A549 (cell line): ENCODE results near the gene GGACT. TPM values are rescaled to one million over a fixed set of nuclear protein-coding genes. Genes with fewer than 3 reads are reported as not detected.
"Not testable (repeated sequence)": the region's sequence is repeated elsewhere in the genome, so short reads cannot be mapped to it uniquely, and the experiment has no call there.

ENCODE experiments used
- ATAC-seq, 2 experiments: fragments of 200-7000 bp in 1 of 2; fragments of >200 bp in 1 of 2; cut with Nextera tagmentation in 1 of 2; cut with Tn5 transposase in 1 of 2; 3 replicates each; pipeline versions ENCODE4 v1.8.0 to v1.9.1; 2018 to 2020; ENCODE audit warnings: mild to moderate bottlenecking in 1 of 2, moderate library complexity in 1 of 2
- CTCF ChIA-PET: fragments of 300-600 bp; sonication (Branson Sonifier 250); formaldehyde crosslinking; extraction: SDS; loops from one replicate; lab custom pipeline; 2021; ENCODE audit warnings: antibody characterized with exemption, inconsistent platforms; lab: Yijun Ruan, JAX
- POLR2A ChIA-PET: fragments of 350-600 bp; formaldehyde crosslinking; extraction: SDS; loops from one replicate; lab custom pipeline; 2021; ENCODE audit warnings: antibody characterized with exemption, inconsistent platforms; lab: Yijun Ruan, JAX
- DNase-seq, 2 experiments: peaks; one replicate each; pipeline versions ENCODE4 v3.0.0 to v3.0.0-alpha.2; 2011 to 2016; ENCODE audit warnings: low read depth in 1 of 2, low spot score in 1 of 2
- FAIRE-seq: peaks from 2 replicates; lab custom pipeline; 2011; peaks lifted over from hg19 to GRCh38; lab: Jason Lieb, UNC
- H3K27ac ChIP-seq, 2 experiments: fragments of >200 bp; sonication (Bioruptor Twin); formaldehyde crosslinking; 3 replicates each; pipeline ENCODE4 v1.5.1; 2016 to 2017
- H3K4me1 ChIP-seq: fragments of >200 bp; sonication (Bioruptor Twin); formaldehyde crosslinking; 3 replicates; pipeline ENCODE4 v1.6.1; 2016
- H3K4me2 ChIP-seq: fragments of >200 bp; sonication (Bioruptor Twin); formaldehyde crosslinking; 3 replicates; pipeline ENCODE4 v1.6.1; 2016
- H3K4me3 ChIP-seq: fragments of >200 bp; sonication (Bioruptor Twin); formaldehyde crosslinking; 3 replicates; pipeline ENCODE4 v1.5.1; 2016
- H3K9me3 ChIP-seq: fragments of >200 bp; sonication (Bioruptor Twin); formaldehyde crosslinking; 3 replicates; pipeline ENCODE4 v1.6.1; 2016
- CBX2 ChIP-seq: fragments of 200-600 bp; sonication (generic); IDR thresholded peaks from 2 replicates; pipeline ENCODE4 v1.6.1; 2016; ENCODE audit warnings: low read depth, mild to moderate bottlenecking, borderline replicate concordance
- CHD4 ChIP-seq: fragments of 200-600 bp; sonication (generic); IDR thresholded peaks from 2 replicates; pipeline ENCODE4 v1.6.1; 2016; ENCODE audit warnings: antibody characterized with exemption, mild to moderate bottlenecking, borderline replicate concordance
- FOSL2 ChIP-seq, 2 experiments: fragments of 450-650 bp in 1 of 2; fragments of >200 bp in 1 of 2; sonication (Bioruptor Twin) in 1 of 2; formaldehyde crosslinking; IDR thresholded peaks; 2 replicates each; pipeline versions ENCODE4 v1.5.0 to v1.6.1; 2016 to 2020; ENCODE audit warnings: mild to moderate bottlenecking in 1 of 2, moderate library complexity in 1 of 2
- FOXS1 ChIP-seq: fragments of 250-450 bp; sonication (Bioruptor Pico); IDR thresholded peaks from 2 replicates; pipeline ENCODE4 v1.5.0; 2020; ENCODE audit warnings: mild to moderate bottlenecking, moderate library complexity
- GATA3 ChIP-seq: IDR thresholded peaks from 2 replicates; pipeline ENCODE4 v1.6.1; 2012; ENCODE audit warnings: borderline replicate concordance
- HEYL ChIP-seq: fragments of 250-450 bp; sonication (Bioruptor Pico); IDR thresholded peaks from 2 replicates; pipeline ENCODE4 v1.8.0; 2021; ENCODE audit warnings: mild to moderate bottlenecking, moderate library complexity
- HOXA7 ChIP-seq: fragments of 250-450 bp; sonication (Bioruptor Pico); IDR thresholded peaks from 2 replicates; pipeline ENCODE4 v1.5.0; 2020; ENCODE audit warnings: mild to moderate bottlenecking, moderate library complexity
- HOXB5 ChIP-seq: fragments of 250-450 bp; sonication (Bioruptor Pico); IDR thresholded peaks from 2 replicates; pipeline ENCODE4 v1.5.0; 2020; ENCODE audit warnings: mild to moderate bottlenecking, moderate library complexity
- JUN ChIP-seq, 2 experiments: fragments of >200 bp; sonication (Bioruptor Twin); formaldehyde crosslinking; IDR thresholded peaks; 2 replicates in 1 of 2; 3 replicates in 1 of 2; pipeline ENCODE4 v1.6.1; 2016 to 2017
- MAZ ChIP-seq: fragments of 150-350 bp; IDR thresholded peaks from 2 replicates; pipeline ENCODE4 v1.6.1; 2014; ENCODE audit warnings: antibody characterized with exemption, low read depth, low read length, borderline replicate concordance
- POLR2AphosphoS2 ChIP-seq: conservative IDR thresholded peaks from 2 replicates; pipeline ENCODE4 v1.6.1; 2012; ENCODE audit warnings: low read length, improper control_type of control experiment, inconsistent platforms
- SMC3 ChIP-seq: fragments of >200 bp; sonication (Bioruptor Twin); formaldehyde crosslinking; IDR thresholded peaks from 3 replicates; pipeline ENCODE4 v1.6.1; 2018; ENCODE audit warnings: inconsistent platforms
- WGBS: methylation state at CpG from one replicate; pipeline ENCODE4 v1.1.6; 2017; ENCODE audit errors: missing lambda C conversion rate; 5-methylcytosine and 5-hydroxymethylcytosine counted together
- polyA plus RNA-seq, 4 experiments: library from polyadenylated mRNA; depleted of rRNA in 3 of 4; stranded (reverse); fragments of >200 nt; fragmentation: RNase III in 1 of 4; extraction: RNeasy Plus Mini Kit Qiagen cat#74134 plus additional on column Dnase treatment in 1 of 4; gene quantifications; 2 replicates in 3 of 4; 3 replicates in 1 of 4; pipeline ENCODE4 v1.2.3, GENCODE V29; 2011 to 2017
- TF ChIP-seq, protein P1 (sequence below): IDR thresholded peaks from 2 replicates; pipeline ENCODE4 v1.6.1; 2012
- TF ChIP-seq, protein P2 (sequence below): fragments of >200 bp; sonication (Bioruptor Twin); formaldehyde crosslinking; IDR thresholded peaks from 2 replicates; pipeline ENCODE4 v1.6.1; 2016
- TF ChIP-seq, protein P3 (sequence below): fragments of 150-350 bp; IDR thresholded peaks from 2 replicates; pipeline ENCODE4 v1.6.1; 2014; ENCODE audit warnings: low read depth, mild to moderate bottlenecking, low read length

GGACT gene
- polyA plus RNA-seq, 2 of the 4 experiments (the other 2 are of a cell fraction): 2.7 to 8.6 TPM

DNA sequence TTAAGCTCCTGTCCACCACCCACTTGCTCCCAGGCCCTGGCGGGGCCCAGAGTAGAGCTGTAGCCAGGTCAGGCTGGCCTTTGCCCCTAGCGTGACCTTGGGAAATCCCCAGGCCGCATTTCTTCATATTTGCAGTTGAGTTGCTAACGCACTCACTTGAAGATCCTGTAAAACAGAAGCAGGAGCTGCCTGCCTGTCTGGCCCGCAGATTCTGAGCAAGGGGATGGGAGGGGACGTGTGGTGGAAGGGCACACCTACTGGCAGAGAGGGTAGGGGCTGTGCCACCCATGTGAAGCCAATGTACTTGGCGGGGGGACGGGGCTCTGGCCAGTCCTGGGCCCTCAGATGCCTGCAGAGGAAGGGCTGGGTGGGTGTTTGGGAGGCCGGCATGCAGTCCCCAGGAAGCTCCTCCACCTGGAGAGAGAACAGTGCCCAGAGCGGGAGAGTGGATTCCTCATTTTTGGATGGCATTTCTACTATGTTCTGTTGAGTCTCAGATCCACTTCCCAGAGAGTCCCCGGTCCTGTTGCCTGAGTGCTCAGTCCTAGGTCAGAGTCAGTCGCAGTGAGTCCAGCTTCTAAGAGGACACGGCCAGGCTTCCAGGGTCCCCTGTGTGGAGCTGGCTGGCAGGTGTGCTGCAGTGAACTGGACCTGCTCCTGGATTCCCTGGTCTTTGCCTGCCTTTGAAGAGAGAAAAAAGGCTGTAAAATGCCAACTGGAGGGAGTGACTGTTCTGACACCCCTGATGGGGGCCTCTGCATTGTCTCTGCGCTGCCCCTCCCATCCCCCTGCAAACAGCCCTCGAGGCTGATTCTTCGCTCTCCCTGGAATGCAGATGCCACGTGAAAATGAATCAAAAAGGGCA is 62.9 kb downstream of the GGACT start (continued):
- TF ChIP-seq POLR2AphosphoS2 (no peak), MAZ (no peak), JUN (IDR thresholded peaks at IDR 0.05) (no peak), HEYL (CRISPR knock-in tag) (no peak)

DNA sequence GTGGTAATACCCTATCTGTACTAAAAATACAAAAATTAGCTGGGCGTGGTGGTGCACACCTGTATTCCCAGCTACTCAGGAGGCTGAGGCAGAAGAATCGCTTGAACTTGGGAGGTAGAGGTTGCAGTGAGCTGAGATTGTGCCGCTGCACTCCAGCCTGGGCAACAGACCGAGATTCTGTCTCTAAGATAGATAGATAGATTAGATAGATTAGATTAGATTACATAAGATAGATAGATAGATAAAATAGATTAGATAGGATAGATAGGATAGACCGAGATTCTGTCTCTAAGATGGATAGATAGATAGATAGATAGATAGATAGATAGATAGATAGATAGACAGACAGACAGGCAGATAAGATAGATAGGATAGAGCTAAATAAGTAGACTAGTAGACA is 63.9 kb downstream of the GGACT start:
- FAIRE-seq, POLR2A ChIA-PET, H3K27ac ChIP-seq, H3K4me2 ChIP-seq, H3K4me1 ChIP-seq, H3K9me3 ChIP-seq, ATAC-seq, H3K4me3 ChIP-seq, DNase-seq: not testable (repeated sequence)
- 86% methylated on average over 5 of the region's 5 CpGs for WGBS
- CTCF ChIA-PET: interaction anchor here (1.3 to 1.8 kb wide), 2 partner anchors 10 to 868 kb away, joined by 3 to 9 read pairs; no protein-coding TSS in a partner anchor

DNA sequence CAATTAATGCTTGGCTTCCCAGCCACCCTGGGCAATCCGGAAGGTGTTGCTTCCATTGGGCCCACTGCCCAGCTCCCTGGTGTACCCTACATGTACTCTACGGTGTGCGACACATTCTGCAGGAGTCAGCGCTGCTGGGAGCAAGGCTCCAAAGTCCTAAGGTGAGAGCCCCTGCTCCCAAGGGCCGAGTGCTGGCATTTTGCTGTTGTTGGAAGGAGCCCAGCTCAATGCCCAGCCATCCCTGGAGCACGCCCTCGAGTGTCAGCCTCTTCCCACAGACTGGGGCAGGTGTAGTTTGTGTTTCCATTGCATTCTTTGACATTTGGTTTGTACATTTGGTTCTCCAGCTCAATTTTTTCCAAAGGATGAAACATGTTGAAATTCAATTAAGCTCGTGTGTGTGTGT is 64.6 kb downstream of the GGACT start:
- Histone ChIP-seq H3K9me3 (no peaks in the 10 kb centered on the region), H3K4me1 (peaks cover under 1% of the 10 kb centered on the region; the same call in 2 of the 3 replicates), H3K27ac (no peak overlapping the region), H3K4me2 (no peak overlapping the region), H3K4me3 (no peak overlapping the region)
- ATAC-seq: no peak
- TF ChIP-seq, protein P1, sequence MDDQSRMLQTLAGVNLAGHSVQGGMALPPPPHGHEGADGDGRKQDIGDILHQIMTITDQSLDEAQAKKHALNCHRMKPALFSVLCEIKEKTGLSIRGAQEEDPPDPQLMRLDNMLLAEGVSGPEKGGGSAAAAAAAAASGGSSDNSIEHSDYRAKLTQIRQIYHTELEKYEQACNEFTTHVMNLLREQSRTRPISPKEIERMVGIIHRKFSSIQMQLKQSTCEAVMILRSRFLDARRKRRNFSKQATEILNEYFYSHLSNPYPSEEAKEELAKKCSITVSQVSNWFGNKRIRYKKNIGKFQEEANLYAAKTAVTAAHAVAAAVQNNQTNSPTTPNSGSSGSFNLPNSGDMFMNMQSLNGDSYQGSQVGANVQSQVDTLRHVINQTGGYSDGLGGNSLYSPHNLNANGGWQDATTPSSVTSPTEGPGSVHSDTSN: no peak
- ChIA-PET CTCF (interaction anchor here (1.8 kb wide), 1 partner anchor 9 kb away, joined by 9 read pairs; no protein-coding TSS in a partner anchor), POLR2A (no interaction called here)
- no peak for DNase-seq
- FAIRE-seq: no peak
- 84% methylated on average over 8 of the region's 8 CpGs for WGBS

DNA sequence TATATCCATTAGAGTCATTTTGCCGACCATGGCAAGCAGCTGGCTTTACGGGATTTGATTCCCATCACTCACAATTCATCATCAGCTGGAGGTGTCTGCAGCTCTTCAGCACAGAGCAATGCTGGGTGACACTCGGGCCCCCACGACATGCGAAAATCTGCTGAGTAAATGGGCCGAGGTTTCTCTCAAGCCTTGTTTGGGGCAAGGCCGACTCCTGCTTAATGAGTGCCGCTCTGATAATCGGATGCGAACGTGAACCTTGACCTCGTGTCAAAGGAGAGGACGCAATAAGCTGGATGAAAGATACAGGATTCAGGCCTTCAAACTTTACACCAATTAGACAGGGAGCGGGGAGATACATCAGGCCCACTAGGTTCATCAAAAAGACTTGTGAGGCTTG is 65.2 kb downstream of the GGACT start:
- ChIA-PET POLR2A (no interaction called here), CTCF (interaction anchor here (1.7 to 1.8 kb wide), 2 partner anchors 9 to 867 kb away, joined by 6 to 9 read pairs; no protein-coding TSS in a partner anchor)
- Histone ChIP-seq H3K4me3 (no peak overlapping the region), H3K4me1 (peaks cover 6% of the 10 kb centered on the region), H3K9me3 (no peaks in the 10 kb centered on the region), H3K4me2 (no peak overlapping the region), H3K27ac (no peak overlapping the region)
- DNase-seq (no peak), ATAC-seq (no peak), FAIRE-seq (no peak)
- TF ChIP-seq, protein P2, sequence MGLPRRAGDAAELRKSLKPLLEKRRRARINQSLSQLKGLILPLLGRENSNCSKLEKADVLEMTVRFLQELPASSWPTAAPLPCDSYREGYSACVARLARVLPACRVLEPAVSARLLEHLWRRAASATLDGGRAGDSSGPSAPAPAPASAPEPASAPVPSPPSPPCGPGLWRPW: no peak
- TF ChIP-seq POLR2AphosphoS2 (no peak), GATA3 (no peak)
- TF ChIP-seq, protein P3, sequence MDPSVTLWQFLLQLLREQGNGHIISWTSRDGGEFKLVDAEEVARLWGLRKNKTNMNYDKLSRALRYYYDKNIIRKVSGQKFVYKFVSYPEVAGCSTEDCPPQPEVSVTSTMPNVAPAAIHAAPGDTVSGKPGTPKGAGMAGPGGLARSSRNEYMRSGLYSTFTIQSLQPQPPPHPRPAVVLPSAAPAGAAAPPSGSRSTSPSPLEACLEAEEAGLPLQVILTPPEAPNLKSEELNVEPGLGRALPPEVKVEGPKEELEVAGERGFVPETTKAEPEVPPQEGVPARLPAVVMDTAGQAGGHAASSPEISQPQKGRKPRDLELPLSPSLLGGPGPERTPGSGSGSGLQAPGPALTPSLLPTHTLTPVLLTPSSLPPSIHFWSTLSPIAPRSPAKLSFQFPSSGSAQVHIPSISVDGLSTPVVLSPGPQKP: no peak
- TF ChIP-seq, protein P1: no peak
- 96% methylated on average over 14 of the region's 14 CpGs for WGBS

DNA sequence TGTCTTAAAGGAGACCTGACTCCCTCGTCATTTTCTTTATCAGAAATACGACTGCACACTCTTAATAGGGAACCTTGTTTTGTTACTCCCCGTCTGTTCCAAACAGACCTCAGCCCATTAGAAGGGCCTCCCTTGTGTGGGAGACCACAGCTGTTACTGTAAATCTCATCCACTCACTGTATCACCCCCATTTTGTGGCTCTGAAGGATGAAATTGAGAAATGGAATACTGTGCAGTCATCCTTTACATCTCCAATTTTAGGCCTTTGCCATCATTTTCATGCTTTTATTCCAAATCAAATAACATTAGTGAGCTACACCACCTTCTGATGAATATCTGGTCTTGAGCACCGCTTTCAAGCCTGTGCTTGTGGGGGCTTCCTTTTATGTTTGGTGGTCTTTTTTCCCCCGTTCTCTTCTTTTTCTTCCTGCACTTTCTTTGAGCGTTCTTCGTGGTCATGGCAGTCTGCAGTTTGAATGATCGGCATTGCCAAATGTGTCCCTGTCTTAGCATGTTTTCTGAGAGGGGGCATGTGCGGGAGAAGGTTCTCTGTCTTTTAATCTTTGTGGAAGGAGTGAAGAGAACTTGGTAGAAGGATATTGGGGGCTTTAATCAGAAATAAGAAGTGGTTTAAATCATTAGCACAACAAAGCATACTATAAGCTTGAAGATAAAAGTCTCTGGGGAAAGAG is 65.8 kb downstream of the GGACT start:
- peaks cover 12% of the 10 kb centered on the region for H3K4me1 ChIP-seq
- ChIA-PET POLR2A (no interaction called here), CTCF (interaction anchor here (1.7 to 1.8 kb wide), 2 partner anchors 8 to 867 kb away, joined by 6 to 9 read pairs; no protein-coding TSS in a partner anchor)
- ATAC-seq: no peak
- H3K4me2 ChIP-seq: no peak overlapping the region
- FAIRE-seq: no peak
- H3K27ac ChIP-seq: no peak overlapping the region
- WGBS: 90% methylated on average over 9 of the region's 9 CpGs
- TF ChIP-seq FOXS1 (CRISPR knock-in tag) (no peak), HOXB5 (CRISPR knock-in tag) (no peak), FOSL2 (IDR thresholded peaks at IDR 0.05) (no peak), FOSL2 (CRISPR knock-in tag; IDR thresholded peaks at IDR 0.05) (no peak), SMC3 (no peak), HOXA7 (no peak), CHD4 (no peak), CBX2 (no peak)
- DNase-seq: no peak
- H3K4me3 ChIP-seq: no peak overlapping the region
- no peaks in the 10 kb centered on the region for H3K9me3 ChIP-seq
